ENCODE measurements around the gene SLBP. TPM values are rescaled to one million over a fixed set of nuclear protein-coding genes. Genes with fewer than 3 reads are reported as not detected.

The SLBP gene
- total RNA-seq, 4 donors from 2014 or later = 17.0 to 25.6 (median 21.0) TPM

DNA sequence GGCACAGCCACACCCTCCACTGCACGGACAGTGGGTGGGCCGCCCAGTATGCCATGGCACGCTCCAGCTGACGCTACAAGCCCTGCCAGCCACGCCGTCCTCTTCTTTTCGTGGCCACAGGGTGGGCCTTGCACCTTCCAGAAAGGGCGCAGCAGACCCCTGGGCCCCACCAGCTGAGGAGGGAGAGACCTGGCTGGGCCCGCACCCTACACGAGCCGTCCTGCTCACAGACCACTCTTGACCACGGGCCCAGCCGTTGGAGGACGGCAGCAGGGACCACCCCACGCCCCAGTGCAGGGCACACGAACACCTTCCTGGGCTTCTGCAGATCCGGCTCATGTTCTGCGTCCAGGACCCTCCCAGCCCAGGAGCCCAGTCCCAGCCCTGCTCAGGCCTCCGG lies 55.1 kb downstream of the SLBP start:
- intact Hi-C loops (cut with DNase I; ENCODE audit: low total_unique reads) (no loop called here), in situ Hi-C loops (cut with MboI; ENCODE audit: low sequenced_read_pairs in 4 of 4) (no loop called here)
- ATAC-seq = no peak

DNA sequence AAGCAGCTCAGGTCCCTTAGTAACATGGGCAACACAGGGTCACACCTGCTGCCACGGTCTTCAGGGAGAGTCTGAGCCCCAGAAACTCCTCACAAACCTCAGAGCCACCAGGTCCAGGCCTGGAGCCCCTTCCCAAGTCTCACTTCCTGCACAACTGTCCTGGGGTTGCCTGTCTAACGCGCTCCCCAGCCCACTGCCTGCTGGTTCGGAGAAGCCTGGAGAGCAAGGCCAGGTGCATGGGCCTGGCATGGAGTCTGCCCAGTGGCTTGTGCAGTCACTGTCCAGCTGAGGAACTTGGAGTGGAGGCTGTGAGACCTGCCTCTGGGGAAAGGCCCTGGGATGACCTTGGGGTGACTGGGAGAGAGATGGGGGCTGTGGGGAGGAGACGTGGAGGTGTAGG lies 56.0 kb downstream of the SLBP start:
- no peaks in the 10 kb centered on the region for H3K9me3 ChIP-seq
- H3K27ac ChIP-seq = no peak overlapping the region
- in situ Hi-C loops (cut with MboI; ENCODE audit: low sequenced_read_pairs in 4 of 4) = no loop called here
- no peaks in the 10 kb centered on the region for H3K4me1 ChIP-seq
- no peaks in the 10 kb centered on the region for H3K27me3 ChIP-seq
- ATAC-seq = no peak
- H3K4me3 ChIP-seq = no peak overlapping the region
- intact Hi-C loops (cut with DNase I; ENCODE audit: low total_unique reads) = no loop called here
- H3K36me3 ChIP-seq = no peaks in the 10 kb centered on the region
- DNase-seq = no peak
- TF ChIP-seq, protein P1, sequence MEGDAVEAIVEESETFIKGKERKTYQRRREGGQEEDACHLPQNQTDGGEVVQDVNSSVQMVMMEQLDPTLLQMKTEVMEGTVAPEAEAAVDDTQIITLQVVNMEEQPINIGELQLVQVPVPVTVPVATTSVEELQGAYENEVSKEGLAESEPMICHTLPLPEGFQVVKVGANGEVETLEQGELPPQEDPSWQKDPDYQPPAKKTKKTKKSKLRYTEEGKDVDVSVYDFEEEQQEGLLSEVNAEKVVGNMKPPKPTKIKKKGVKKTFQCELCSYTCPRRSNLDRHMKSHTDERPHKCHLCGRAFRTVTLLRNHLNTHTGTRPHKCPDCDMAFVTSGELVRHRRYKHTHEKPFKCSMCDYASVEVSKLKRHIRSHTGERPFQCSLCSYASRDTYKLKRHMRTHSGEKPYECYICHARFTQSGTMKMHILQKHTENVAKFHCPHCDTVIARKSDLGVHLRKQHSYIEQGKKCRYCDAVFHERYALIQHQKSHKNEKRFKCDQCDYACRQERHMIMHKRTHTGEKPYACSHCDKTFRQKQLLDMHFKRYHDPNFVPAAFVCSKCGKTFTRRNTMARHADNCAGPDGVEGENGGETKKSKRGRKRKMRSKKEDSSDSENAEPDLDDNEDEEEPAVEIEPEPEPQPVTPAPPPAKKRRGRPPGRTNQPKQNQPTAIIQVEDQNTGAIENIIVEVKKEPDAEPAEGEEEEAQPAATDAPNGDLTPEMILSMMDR (IDR thresholded peaks at IDR 0.05 in 4 of 5, conservative IDR thresholded peaks at IDR 0.05 in 1 of 5) = no peak
- TF ChIP-seq POLR2A (IDR thresholded peaks at IDR 0.05) = no peak

More for the DNA sequence above, 55.1 kb downstream of the SLBP start:
- H3K9me3 ChIP-seq = no peaks in the 10 kb centered on the region
- TF ChIP-seq, protein P1 (IDR thresholded peaks at IDR 0.05 in 4 of 5, conservative IDR thresholded peaks at IDR 0.05 in 1 of 5) = no peak
- TF ChIP-seq POLR2A (IDR thresholded peaks at IDR 0.05) = no peak
- no peak for DNase-seq
- H3K4me1 ChIP-seq = no peaks in the 10 kb centered on the region
- H3K4me3 ChIP-seq = no peak overlapping the region
- no peaks in the 10 kb centered on the region for H3K27me3 ChIP-seq
- no peaks in the 10 kb centered on the region for H3K36me3 ChIP-seq
- no peak overlapping the region for H3K27ac ChIP-seq

DNA sequence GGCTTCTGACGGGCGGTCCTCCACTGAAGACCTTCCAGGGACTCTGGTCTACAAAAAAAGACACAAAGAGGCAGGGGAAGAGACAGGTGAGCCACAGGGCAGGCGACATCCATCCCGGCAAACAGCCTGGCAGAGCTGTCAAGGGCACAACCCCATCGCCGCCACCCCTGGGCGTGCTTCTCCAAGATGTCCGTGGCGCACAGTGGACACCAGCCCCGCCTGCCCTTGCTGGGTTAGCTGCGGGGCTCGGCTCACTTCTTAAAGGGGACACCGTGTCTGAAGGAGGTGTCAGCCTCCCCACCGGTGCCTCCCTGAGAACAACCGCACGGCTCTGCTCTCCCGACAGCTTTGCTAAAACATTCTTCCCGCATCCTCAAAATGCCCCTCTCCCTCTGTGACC lies 56.4 kb downstream of the SLBP start:
- DNase-seq = no peak
- no peak overlapping the region for H3K4me3 ChIP-seq
- no peaks in the 10 kb centered on the region for H3K4me1 ChIP-seq
- no peak overlapping the region for H3K27ac ChIP-seq
- no peaks in the 10 kb centered on the region for H3K9me3 ChIP-seq
- H3K36me3 ChIP-seq = no peaks in the 10 kb centered on the region
- in situ Hi-C loops (cut with MboI; ENCODE audit: low sequenced_read_pairs in 4 of 4) (no loop called here), intact Hi-C loops (cut with DNase I; ENCODE audit: low total_unique reads) (no loop called here)
- TF ChIP-seq, protein P1 (IDR thresholded peaks at IDR 0.05 in 4 of 5, conservative IDR thresholded peaks at IDR 0.05 in 1 of 5) = no peak
- no peak for TF ChIP-seq POLR2A (IDR thresholded peaks at IDR 0.05)
- no peaks in the 10 kb centered on the region for H3K27me3 ChIP-seq
- no peak for ATAC-seq

DNA sequence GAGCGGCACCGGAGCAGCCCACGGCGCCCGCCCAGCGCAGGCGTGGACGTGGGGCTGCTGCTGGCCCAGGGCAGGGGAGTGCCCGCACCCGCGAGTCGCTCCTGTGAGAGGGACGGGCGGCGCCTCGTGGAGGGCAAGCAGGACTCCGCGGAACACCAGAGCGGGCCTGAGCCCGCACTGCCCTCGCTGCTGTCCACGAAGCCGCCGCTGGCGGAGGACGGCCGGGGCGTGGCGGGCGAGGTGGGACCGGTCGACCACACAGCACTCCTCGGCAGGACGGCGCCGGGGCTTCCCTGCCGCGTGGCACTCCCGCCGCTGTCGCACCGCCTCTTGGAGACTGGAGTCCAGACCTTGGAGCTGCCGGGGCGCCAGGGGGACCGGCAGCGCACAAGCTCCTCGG lies 57.0 kb downstream of the SLBP start:
- H3K36me3 ChIP-seq = no peaks in the 10 kb centered on the region
- in situ Hi-C loops (cut with MboI; ENCODE audit: low sequenced_read_pairs in 4 of 4) = no loop called here
- H3K9me3 ChIP-seq = no peaks in the 10 kb centered on the region
- no peak overlapping the region for H3K4me3 ChIP-seq
- intact Hi-C loops (cut with DNase I; ENCODE audit: low total_unique reads) = no loop called here
- no peaks in the 10 kb centered on the region for H3K4me1 ChIP-seq
- ATAC-seq (no peak), DNase-seq (no peak)
- TF ChIP-seq POLR2A (IDR thresholded peaks at IDR 0.05) = no peak
- TF ChIP-seq, protein P1 (IDR thresholded peaks at IDR 0.05 in 4 of 5, conservative IDR thresholded peaks at IDR 0.05 in 1 of 5) = no peak
- no peak overlapping the region for H3K27ac ChIP-seq
- no peaks in the 10 kb centered on the region for H3K27me3 ChIP-seq

DNA sequence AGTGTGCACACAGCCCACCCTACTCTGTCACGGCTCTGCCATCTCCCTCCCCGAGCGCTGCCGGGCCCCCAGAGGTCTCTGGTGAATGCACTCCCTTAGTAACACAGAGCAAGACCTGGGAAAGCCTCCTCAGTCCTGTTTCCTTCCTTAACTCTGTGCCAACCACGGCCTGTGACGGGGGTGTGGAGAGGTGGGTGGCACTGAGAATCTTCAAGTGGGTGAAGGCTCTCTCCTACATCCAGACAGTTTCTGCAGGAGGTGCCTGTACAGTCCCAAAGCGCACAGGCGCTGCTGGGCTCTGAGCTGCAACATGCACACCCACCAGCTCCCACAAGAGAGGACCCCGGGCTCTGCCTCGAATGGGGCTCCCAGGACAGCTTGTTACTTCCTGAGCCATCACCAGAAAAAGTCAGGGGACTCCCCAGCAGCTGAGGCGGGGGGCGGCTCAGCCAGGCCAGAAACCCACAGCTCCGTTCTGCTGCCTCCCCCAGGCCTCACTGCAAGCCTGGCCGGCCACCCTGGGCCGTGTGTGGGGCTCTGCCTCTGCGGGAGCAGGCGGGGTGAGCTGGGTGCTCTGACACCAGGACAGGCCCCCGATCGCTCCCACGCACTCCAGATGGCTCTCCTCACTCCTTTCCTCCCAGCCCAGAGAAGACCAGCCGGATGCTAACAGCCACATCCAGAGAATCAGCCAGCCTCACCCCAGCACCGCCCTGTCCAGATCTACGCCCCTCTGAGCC lies 57.7 kb downstream of the SLBP start:
- no peak overlapping the region for H3K27ac ChIP-seq
- intact Hi-C loops (cut with DNase I; ENCODE audit: low total_unique reads) = no loop called here
- H3K4me1 ChIP-seq = no peaks in the 10 kb centered on the region
- no peak for TF ChIP-seq POLR2A (IDR thresholded peaks at IDR 0.05)
- TF ChIP-seq, protein P1 (IDR thresholded peaks at IDR 0.05 in 4 of 5, conservative IDR thresholded peaks at IDR 0.05 in 1 of 5) = no peak
- no peak overlapping the region for H3K4me3 ChIP-seq
- H3K36me3 ChIP-seq = no peaks in the 10 kb centered on the region
- no peak for DNase-seq
- in situ Hi-C loops (cut with MboI; ENCODE audit: low sequenced_read_pairs in 4 of 4) = no loop called here
- no peak for ATAC-seq
- H3K9me3 ChIP-seq = no peaks in the 10 kb centered on the region
- no peaks in the 10 kb centered on the region for H3K27me3 ChIP-seq
